22Rv1 (cell line): ENCODE results near the gene HLF.

ENCODE experiments used
- CTCF ChIP-seq: fragments of 450-650 bp; IDR thresholded peaks from 2 replicates; pipeline ENCODE4 v1.5.1; 2017; ENCODE audit warnings: mild to moderate bottlenecking
- ZFX ChIP-seq: fragments of 450-650 bp; IDR thresholded peaks from 2 replicates; pipeline ENCODE4 v1.6.1; 2017; ENCODE audit warnings: antibody characterized with exemption, borderline replicate concordance

GRCh38 chr17:55311767-55312375, 47.1 kb downstream of the HLF start:
- TF ChIP-seq CTCF, result no peak
- no peak for TF ChIP-seq ZFX
